GM21723 (cell line): ENCODE data around the gene CUL5.
A peak's percentile ranks its signal among the peaks of the same experiment; 100 is the strongest.
"Not testable (repeated sequence)": the region's sequence is repeated elsewhere in the genome, so short reads cannot be mapped to it uniquely, and the experiment has no call there.

ENCODE experiments used
- ATAC-seq: cut with Tn5 transposase; IDR thresholded peaks from one replicate; pipeline ENCODE4 v1.9.1; 2021; ENCODE audit warnings: mild to moderate bottlenecking, moderate library complexity; ENCODE audit not compliant: unreplicated experiment

Gene CUL5

DNA sequence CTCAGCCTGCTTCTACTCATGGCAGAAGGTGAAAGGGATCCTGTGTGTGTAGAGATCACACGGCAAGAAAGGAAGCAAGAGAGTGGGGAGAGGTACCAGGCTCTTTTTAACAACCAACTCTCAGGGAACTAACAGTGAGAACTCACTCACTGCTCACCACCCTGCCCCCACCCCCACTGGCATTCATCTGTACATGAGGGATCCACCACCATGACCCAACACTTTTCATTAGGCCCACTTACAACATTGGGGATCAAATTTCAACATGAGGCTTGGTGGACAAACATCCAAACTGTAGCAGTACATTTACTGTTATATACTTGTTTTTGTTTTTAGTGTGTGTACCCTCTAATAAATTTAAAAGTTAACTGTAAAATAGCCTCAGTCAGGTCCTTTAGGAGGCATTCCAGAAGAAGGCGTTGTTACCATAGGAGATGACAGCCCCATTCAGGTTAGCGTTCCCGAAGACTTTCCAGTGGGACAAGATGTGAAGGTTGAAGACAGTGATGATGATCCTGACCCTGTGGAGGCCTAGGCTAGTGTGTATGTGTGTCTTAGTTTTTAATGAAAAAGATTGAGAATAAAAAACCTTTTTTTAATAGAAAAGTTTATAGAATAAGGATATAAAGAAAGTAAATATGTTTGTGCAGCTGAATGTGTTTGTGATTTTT is 11.3 kb downstream of the CUL5 start:
- ATAC-seq, result no peak

DNA sequence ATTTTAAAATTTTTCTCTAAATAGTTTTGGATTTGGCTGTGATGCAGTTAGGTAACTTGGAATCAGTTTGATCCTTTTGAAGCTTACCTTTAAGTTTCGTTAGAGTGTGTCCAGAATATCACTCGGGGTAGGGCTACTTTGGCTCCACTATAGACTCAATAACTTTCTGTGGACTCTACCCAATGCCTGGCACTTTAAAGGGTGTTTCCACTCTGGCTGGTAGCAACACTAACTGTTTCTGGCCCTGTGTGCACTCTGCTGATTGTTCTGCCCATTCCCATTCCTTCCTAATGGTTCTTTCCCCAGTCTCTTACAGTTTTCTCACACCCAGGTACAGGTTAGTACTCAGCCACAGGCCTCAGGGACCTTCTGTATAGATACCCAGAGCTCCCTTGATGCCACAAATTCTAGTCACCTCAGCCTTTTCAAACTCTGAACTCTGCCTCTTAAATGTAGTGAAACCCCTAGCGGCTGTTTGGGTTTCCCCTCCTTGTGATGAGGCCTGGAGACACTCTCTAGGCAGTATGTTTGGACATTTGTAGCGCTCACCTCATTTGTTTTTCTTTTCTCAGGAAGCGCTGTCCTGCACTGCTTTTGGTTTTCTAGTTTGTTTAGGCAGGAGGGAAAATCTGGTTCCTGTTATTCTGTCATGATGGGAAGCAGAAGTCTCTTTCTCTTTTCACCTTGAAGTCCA is 16.8 kb downstream of the CUL5 start:
- peak; percentile 92 for ATAC-seq

DNA sequence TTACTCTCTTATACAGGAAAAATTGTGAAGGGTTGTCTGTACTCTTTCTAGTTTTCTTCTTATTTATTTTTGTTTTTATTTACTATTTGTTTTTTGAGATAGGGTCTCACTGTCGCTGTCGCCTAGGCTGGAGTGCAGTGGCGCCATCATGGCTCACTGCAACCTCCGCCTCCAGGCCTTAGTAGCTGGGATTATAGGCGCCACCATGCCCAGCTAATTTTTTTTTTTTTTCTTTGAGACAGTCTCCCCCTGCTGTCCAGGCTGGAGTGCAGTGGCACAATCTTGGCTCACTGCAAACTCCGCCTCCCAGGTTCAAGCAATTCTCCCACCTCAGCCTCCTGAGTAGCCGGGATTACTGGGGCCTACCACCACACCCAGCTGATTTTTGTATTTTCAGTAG is 18.4 kb downstream of the CUL5 start:
- ATAC-seq, result no peak

DNA sequence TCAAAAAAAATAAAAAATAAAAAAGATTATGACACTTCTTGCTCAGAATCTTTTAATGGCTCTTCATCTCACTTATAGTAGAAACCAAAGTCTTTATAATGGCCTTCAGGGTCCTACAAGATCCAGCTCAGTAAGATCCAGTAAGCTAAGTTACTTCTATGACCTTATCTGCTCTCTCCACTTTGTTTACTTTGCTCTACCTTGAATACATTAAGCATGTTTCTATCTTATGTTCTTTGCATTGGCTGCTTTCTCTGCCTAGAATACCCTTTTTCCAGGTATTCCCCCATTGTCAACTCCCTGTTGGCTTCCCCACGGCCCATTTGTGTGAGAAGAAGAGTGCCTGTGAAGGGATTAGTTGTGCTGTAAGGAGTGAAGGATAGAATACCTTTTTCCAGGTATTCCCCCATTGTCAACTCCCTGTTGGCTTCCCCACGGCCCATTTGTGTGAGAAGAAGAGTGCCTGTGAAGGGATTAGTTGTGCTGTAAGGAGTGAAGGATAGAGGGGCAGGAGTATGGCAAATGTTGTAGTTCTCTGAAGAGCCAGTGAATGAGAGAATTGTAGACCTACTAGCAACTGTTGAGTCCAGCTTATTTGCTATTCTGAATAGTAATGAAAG is 20.2 kb downstream of the CUL5 start:
- not testable (repeated sequence) for ATAC-seq

DNA sequence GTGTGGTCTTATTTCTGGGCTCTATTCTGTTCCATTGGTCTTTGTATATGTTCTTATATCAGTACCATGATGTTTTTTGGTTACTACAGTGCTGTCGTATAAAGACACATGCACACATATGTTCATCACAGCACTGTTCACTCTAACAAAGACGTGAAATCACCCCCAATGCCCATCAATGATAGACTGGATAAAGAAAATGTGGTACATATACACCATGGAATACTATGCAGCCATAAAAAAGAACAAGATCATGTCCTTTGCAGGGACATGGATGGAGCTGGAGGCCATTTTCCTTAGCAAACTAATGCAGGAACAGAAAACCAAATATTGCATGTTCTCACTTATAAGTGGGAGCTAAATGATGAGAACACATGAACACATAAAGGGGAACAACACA is 22.9 kb downstream of the CUL5 start:
- not testable (repeated sequence) for ATAC-seq

DNA sequence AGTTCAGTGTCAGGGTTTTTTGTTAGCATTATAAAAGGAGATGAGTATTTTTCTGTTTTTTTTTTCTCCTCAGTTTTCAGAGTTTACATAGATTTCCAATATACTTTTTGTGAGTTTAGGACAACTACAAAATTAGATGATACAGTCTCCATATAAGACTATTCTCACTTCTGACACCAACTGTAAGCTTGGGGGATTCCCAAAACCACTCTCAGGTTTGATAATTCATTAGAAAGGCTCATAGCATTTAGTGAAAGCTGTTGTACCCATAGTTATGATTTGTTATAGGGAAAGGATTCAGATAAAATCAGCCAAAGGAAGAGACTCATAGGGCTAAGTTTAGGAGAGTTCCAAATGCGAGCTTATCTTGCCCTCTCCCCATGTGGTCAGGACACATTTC is 24.1 kb downstream of the CUL5 start:
- no peak for ATAC-seq

DNA sequence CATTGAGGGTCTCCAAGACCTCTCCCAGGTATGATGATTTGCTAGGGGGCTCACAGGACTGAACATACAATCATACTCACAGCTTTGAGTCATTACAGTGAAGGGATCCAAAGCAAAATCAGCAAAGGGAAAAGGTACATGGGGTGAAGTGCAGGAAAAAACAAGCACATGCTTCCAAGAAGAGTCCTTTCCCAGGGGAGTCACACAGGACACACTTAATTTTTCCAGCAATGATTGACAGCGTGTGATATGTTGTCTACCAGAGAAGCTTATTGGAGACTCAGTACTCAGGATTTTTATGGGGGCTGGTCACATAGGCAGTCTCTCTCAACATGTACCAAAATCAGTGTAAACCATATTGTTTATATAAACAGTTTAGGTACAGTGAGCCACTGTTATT is 25.3 kb downstream of the CUL5 start:
- no peak for ATAC-seq

DNA sequence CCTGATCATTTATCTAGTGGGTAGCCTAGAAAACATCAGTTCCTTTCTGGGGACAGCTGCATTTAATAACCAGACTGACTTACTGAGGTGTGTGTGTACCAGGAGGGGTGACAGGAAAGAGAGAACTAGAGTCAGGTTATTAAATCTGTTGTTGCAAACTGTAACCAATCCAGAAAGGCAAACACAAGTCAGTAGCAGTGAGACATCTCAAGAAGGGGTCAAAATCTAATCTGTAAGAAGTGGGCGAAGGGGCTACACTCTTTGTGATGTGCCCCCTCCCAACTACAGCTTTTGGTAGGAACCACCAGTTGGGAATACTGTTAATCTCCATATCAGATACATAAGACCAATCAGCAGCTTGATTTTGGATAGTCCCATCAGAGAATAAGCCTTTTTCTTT is 26.3 kb downstream of the CUL5 start:
- no peak for ATAC-seq

DNA sequence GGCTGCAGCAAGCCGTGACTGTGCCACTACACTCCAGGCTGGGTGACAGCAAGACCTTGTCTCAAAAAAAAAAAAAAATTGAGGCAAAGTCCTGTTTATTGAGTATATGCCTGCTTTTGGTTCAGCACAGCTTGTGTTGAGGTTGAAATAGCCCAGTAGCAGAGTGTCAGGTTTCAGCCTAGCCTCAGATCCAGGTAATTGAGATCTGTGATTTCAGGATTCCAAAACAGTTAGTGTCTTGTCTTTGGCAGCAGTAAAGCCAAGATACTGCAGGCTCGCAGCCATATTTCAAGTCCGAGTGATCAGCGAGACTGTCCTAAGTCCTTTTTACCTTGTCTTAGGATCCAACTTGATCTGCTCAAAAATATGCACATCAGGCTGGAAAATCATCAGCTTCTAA is 27.0 kb downstream of the CUL5 start:
- ATAC-seq, result no peak

DNA sequence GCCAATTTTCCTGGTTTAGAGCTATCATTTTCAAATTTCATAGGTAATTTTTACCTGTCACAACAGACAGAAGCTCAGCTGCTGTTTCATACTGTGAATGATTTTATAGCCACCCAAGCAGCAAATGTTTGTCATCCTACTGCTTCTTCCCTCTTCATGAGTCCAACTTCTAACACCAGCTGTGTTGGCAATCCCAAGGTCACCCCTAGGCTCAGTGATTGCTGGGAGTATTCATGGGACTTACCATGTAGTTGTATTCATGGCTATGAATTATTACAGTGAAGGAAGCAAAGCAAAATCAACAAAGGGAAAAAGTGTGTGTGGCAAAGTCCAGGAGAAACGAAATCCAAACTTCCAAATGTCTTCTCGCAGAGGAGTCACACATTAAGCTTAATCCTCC is 28.5 kb downstream of the CUL5 start:
- ATAC-seq, result no peak

DNA sequence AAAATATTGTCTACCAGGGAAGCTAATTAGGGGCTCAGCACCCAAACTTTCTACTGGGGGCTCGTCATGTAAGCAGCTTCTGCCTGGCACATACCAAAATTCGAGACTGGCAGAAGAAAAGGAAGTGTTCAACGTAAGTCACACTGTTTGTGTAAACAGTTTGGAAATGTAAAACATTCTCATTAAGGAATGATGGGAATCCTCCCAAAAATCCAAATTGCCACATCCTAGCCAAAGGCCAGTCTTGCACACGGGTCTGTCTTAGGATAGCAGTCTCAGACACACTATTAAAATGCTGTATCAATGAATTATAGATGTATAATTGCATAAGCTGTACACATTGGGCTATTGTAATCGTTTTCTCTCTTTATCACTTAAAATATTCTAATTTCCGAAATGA is 28.9 kb downstream of the CUL5 start:
- ATAC-seq, result no peak

DNA sequence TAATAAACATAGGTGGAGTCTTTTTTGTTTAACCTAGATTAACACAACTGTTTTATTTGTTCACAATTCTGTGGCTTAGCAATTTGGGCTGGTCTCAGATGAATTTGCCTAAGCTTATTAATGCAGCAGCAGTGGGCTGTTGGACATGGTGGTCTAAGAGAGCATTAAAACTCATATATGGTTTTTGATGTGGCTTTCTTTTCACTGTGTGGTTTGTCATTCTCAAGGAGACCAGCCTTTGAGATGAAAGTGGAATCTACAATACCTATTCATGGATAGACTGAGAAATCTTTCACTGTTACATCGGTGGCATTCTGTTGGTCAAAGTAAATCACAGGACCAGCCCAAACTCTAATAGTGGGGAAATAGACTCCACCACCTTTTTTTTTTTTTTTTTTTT is 39.6 kb downstream of the CUL5 start:
- no peak for ATAC-seq

DNA sequence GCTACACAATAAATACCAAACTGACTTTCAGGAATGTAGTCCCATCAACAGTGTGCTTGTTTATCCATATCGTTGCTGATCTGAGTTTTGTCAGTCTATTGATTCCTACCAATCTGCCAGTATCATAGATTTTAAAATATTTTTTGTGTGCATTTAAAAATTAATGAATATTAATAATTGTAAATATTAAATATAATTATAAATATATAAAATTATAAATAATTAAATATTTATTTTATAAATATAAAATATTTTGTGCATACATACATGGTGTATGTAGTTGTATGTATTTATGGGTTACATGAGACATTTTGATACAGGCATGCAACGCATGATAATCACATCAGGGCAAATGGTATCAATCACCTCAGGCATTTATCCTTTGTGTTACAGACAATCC is 53.6 kb downstream of the CUL5 start:
- no peak for ATAC-seq

DNA sequence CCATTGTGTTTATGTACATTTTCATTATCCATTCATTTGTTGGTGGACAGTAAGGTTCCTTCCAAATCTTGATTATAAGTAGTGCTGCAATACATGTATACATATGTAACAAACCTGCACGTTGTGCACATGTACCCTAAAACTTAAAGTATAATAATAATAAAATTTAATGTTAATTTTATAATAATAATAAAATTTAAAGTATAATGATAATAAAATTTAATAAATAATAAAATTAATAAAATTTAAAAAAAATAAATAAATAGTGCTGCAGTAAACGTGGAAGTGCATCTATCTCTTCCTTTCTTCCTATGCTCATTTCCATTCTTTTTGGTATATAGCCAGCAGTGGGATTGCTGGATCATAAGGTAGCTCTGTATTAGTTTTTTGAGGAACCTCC is 54.7 kb downstream of the CUL5 start:
- ATAC-seq, result no peak

DNA sequence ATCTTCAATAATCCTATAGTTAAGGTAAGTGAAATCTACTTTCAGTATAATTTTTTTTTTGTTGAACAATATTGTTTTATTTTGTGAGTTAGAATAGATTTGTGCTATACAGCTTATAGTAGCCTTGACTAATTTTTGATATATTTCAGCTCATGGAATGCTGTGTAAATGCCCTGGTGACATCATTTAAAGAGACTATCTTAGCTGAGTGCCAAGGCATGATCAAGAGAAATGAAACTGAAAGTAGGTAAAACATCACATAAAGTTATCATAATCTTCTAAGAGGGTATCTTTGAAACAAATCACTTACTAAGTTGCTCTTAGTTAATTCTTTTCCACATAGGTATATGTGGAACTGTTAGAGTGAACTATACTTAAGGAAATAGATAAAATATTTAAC is 61.2 kb downstream of the CUL5 start:
- ATAC-seq, result peak; percentile 80

DNA sequence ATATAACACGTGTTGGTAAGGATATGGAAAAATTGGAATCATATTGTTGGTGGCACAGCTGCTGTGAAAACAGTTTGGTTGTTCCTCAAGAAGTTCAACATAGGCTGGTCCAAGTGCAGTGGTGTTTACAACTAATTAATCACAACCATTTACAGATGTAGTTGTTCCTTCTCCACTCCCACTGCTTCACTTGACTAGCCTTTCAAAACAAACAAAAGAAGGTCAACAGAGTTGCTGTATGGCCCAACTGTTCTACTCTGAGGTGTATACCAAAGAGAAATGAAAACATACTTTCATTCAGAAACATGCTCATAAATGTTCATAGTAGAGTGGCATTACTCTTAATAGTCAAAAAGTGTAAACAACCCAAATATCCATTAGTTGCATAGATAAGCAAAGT is 76.1 kb downstream of the CUL5 start:
- no peak for ATAC-seq

DNA sequence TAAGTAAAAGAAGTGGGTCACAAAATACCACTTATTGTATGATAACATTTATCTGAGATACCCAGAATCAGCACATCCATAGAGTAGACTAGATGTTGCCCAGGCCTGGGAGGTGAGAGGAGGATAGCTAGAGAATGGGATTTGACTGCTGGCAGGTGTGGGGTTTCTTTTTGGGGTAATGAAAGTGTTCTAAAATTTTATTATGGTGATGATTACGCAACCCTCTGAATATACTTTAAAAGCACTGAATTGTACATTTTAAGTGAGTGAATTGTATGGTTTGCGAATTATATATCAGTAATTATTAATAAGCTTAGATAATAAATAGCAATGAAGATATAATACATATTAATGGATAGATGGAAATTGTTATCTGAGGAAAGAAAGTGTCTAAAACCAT is 77.0 kb downstream of the CUL5 start:
- ATAC-seq, result no peak

DNA sequence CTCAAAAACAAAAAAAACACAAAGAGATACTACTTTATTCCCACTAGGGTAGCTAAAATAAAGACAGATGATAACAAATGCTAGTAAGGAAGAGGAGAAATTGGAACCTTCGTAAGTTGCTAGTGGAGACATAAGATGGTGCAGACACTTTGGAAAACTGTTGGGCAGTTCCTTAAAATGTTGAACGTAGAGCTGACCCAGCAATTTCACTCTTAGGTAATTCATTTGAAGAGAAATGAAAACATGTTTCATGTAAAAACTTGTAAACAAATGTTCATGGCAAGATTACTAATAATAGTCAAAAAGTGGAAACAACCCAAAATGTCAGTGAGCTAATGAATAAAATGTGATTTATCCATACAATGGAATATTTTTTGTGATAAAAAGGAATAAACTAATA is 83.4 kb downstream of the CUL5 start:
- ATAC-seq, result no peak

DNA sequence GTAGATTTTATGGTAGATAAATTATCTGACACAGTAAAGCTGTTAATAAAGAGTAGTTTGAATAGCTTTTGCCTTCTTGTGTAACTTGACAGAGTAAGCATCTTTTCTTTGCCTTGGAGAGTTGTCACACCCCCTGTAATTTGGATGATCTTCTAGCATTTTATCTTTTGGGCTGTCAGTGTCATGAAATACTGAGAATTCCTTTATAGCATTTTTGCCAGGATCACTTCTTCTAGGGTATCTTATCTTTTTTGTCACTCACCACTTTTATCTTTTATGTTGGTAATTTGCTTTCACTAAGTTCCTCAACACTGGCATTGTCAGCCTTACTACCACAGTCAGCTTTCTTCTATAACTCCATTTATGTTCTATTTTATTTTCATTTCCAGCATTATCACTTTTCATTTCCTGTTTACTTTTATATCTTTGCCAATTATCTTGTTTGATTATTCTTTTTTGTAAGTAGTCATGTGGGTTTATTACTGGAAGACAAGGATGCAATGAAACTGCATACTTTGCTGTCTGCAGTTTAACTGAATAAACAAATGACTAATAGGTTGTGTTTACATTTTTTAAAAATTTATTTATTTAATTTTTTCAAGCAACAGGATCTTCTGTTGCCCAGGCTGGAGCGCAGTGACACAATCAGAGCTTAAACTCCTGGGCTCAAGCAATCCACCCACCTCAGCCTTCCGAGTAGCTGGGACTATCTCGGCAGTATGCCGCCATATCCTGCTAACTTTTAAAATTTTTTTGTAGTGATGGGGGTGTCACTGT is 84.6 kb downstream of the CUL5 start:
- ATAC-seq, result no peak

DNA sequence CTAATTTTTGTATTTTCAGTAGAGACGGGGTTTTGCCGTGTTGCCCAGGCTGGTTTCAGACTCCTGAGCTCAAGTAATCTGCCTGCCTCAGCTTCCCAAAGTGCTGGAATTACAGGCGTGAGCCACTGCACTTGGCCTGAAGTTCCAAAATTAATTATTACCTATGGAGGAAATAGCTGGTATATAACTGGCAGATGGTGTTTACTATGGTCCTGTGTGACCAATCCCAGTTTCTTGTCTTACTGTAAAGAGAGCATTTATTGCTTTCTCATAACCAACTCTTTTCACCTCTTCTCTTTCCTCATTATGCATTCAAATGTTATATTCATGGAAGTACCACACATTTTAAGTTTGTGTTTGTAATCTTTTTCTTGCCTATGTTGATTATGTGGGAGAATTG is 88.5 kb downstream of the CUL5 start:
- ATAC-seq, result no peak

DNA sequence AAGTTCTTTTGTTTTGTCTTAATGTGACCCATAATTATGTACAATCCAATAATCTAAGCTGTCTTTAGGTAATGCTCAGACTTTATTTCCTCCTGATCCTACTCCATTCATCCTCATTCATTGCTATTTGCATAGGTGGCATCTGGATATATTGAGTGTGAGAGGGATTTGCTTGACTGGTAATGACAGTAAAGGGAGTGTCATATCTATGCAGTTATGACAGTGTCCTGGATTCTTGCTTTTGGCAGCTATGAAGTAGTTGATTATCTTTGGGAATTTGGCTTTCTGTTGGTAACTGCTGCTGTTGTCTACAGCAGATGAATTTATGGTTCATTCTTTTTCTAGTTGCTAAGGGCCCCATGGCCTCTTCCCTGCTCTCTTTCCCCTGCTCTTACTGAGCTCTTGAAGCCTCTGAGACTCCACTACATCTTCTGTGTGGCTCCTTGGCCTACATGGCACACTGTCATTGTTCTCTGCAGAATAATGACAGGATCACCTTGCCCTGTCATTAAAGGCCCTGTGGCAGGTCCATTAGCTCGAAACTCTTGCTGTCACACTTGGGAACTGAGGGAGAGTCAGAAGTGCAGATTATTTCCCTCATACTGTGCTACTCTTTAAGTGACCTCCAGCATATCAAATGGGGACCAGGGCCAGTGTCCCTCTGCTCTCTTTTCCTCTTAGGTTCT is 92.5 kb downstream of the CUL5 start:
- ATAC-seq, result no peak
